Measurements from ENCODE around the gene OR10W1. TPM values are rescaled to one million over a fixed set of nuclear protein-coding genes. Genes with fewer than 3 reads are reported as not detected.

Gene OR10W1
- total RNA-seq, 1 experiment from 2014 or later = not detected

DNA sequence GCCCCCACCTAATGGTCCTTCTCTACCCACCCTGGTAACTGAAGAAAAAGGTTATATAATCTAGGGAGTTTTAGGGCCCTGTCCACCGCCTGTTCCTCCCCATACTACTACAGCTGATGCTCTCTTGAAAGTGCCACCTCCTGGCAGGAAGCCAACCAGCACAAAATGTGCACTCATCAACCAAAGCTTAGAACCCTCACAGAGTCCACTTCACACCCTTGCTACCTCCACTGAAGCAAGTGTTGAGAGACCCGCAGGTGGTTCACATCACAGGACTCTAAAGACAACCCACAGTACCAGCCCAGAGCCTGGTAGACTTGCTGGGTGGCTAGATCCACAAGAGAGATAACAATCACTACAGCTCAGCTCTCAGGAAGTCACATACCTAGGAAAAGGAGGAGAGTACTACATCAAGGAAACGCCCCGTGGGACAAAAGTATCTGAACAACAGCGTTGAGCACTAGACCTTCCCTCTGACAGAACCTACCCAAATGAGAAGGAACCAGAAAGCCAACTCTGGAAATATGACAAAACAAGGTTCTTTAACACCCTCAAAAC is 17.5 kb upstream of the OR10W1 start:
- H3K4me3 ChIP-seq (ENCODE audit: low read depth, low read length) = no peak overlapping the region
- Mint-ChIP-seq H3K9me3 (ENCODE audit: unreplicated experiment) (peaks cover 15% of the 10 kb centered on the region), H3K4me3 (ENCODE audit: unreplicated experiment) (no peak overlapping the region), H3K27ac (ENCODE audit: unreplicated experiment) (no peak overlapping the region), H3K36me3 (ENCODE audit: insufficient read depth, unreplicated experiment) (no peaks in the 10 kb centered on the region), H3K4me1 (ENCODE audit: low read depth, unreplicated experiment) (peaks cover 6% of the 10 kb centered on the region), H3K27me3 (ENCODE audit: insufficient read depth, unreplicated experiment) (no peaks in the 10 kb centered on the region)
- TF ChIP-seq, protein P1, sequence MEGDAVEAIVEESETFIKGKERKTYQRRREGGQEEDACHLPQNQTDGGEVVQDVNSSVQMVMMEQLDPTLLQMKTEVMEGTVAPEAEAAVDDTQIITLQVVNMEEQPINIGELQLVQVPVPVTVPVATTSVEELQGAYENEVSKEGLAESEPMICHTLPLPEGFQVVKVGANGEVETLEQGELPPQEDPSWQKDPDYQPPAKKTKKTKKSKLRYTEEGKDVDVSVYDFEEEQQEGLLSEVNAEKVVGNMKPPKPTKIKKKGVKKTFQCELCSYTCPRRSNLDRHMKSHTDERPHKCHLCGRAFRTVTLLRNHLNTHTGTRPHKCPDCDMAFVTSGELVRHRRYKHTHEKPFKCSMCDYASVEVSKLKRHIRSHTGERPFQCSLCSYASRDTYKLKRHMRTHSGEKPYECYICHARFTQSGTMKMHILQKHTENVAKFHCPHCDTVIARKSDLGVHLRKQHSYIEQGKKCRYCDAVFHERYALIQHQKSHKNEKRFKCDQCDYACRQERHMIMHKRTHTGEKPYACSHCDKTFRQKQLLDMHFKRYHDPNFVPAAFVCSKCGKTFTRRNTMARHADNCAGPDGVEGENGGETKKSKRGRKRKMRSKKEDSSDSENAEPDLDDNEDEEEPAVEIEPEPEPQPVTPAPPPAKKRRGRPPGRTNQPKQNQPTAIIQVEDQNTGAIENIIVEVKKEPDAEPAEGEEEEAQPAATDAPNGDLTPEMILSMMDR (IDR thresholded peaks at IDR 0.05; ENCODE audit: insufficient read depth in 1 of 2, low read depth in 1 of 2, low read length in 1 of 2, severe bottlenecking in 1 of 2, unreplicated experiment in 1 of 2) = no peak
- POLR2A ChIA-PET = interaction anchor here (0.6 to 1.1 kb wide), 3 partner anchors 152 to 940 kb away, joined by 3 read pairs; partner anchors contain the start of gene TMX2
- H3K36me3 ChIP-seq (ENCODE audit: control insufficient read depth, insufficient read depth, low read length) = no peaks in the 10 kb centered on the region
- no peaks in the 10 kb centered on the region for H3K9me3 ChIP-seq
- H3K27me3 ChIP-seq (replicated peaks; ENCODE audit: control insufficient read depth, insufficient read depth, low read length) = no peaks in the 10 kb centered on the region
- H3K4me1 ChIP-seq = 0 out of 2 replicates have a peak, but pooled peaks cover 8% of the 10 kb centered on the region
- peak in 1 of 2 experiments; percentile 3 for DNase-seq
- CTCF ChIA-PET = interaction anchor here (0.6 to 3.9 kb wide), 15 partner anchors 11 to 873 kb away, joined by 3 to 101 read pairs (median 4); partner anchors contain the start of gene OR9I1
- intact Hi-C loops (cut with micrococcal nuclease; ENCODE audit: unreplicated experiment) = loop anchor here (1.0 to 5.0 kb wide), 6 partner anchors 92 to 623 kb away; no protein-coding TSS in a partner anchor
- BruUV-seq (replicated peaks) = no TSS peak

DNA sequence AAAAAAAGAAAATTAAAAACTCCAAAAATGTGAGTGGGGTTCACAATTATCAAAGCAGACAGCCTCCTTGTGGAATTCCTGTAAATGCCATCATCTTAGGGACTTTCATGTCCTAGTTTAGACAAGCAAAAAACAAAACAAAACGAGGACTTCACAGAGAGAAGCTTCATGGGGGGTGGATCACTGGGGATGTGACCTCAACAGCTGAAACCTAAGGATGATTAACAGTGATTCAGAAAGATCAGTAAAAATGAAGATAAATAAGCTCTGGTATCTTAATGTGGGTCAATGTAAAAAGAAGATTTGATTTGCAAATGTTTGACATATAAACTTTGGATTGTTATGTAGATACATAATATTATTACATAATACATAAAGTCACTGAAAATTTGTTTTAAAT is 8.1 kb upstream of the OR10W1 start:
- no peaks in the 10 kb centered on the region for H3K4me1 Mint-ChIP-seq (ENCODE audit: low read depth, unreplicated experiment)
- Histone ChIP-seq H3K4me1 (no peaks in the 10 kb centered on the region), H3K27me3 (replicated peaks; ENCODE audit: control insufficient read depth, insufficient read depth, low read length) (no peaks in the 10 kb centered on the region), H3K9me3 (no peaks in the 10 kb centered on the region; the same call in 1 of the 2 replicates), H3K4me3 (ENCODE audit: low read depth, low read length) (no peak overlapping the region), H3K36me3 (ENCODE audit: control insufficient read depth, insufficient read depth, low read length) (no peaks in the 10 kb centered on the region)
- H3K36me3 Mint-ChIP-seq (ENCODE audit: insufficient read depth, unreplicated experiment) = no peaks in the 10 kb centered on the region
- BruUV-seq (replicated peaks) = no TSS peak
- H3K9me3 Mint-ChIP-seq (ENCODE audit: unreplicated experiment) = peaks cover 3% of the 10 kb centered on the region
- ChIA-PET CTCF (no interaction called here), POLR2A (no interaction called here)
- no peaks in the 10 kb centered on the region for H3K27me3 Mint-ChIP-seq (ENCODE audit: insufficient read depth, unreplicated experiment)
- H3K4me3 Mint-ChIP-seq (ENCODE audit: unreplicated experiment) = no peak overlapping the region
- intact Hi-C loops (cut with micrococcal nuclease; ENCODE audit: unreplicated experiment) = no loop called here
- TF ChIP-seq, protein P1 (IDR thresholded peaks at IDR 0.05; ENCODE audit: insufficient read depth in 1 of 2, low read depth in 1 of 2, low read length in 1 of 2, severe bottlenecking in 1 of 2, unreplicated experiment in 1 of 2) = no peak
- DNase-seq = no peak
- H3K27ac Mint-ChIP-seq (ENCODE audit: unreplicated experiment) = no peak overlapping the region

DNA sequence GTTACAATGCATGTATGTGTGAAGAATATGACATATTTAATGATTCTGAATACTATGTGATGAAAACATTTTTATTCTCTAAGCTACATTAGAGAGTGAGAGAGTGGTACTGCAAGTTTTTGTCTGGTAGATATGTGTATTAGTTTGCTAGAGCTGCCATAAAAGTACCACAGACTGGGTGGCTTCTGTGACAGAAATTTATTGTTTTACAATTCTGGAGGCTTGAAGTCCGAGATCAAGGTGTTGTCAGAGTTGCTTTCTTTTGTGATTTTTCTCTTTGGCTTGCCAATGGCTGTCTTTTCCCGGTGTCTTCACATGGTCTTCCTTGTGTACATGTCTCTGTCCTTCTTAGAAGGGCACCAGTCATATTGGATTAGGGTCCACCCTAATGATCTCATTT is 6.9 kb upstream of the OR10W1 start:
- no peaks in the 10 kb centered on the region for H3K4me1 ChIP-seq
- H3K27me3 ChIP-seq (replicated peaks; ENCODE audit: control insufficient read depth, insufficient read depth, low read length) = no peaks in the 10 kb centered on the region
- intact Hi-C loops (cut with micrococcal nuclease; ENCODE audit: unreplicated experiment) = no loop called here
- Mint-ChIP-seq H3K27ac (ENCODE audit: unreplicated experiment) (no peak overlapping the region), H3K4me3 (ENCODE audit: unreplicated experiment) (no peak overlapping the region), H3K36me3 (ENCODE audit: insufficient read depth, unreplicated experiment) (no peaks in the 10 kb centered on the region), H3K4me1 (ENCODE audit: low read depth, unreplicated experiment) (no peaks in the 10 kb centered on the region), H3K9me3 (ENCODE audit: unreplicated experiment) (no peaks in the 10 kb centered on the region), H3K27me3 (ENCODE audit: insufficient read depth, unreplicated experiment) (no peaks in the 10 kb centered on the region)
- no peak overlapping the region for H3K4me3 ChIP-seq (ENCODE audit: low read depth, low read length)
- BruUV-seq (replicated peaks) = no TSS peak
- no peaks in the 10 kb centered on the region for H3K36me3 ChIP-seq (ENCODE audit: control insufficient read depth, insufficient read depth, low read length)
- no peaks in the 10 kb centered on the region; the same call in 1 of the 2 replicates for H3K9me3 ChIP-seq
- CTCF ChIA-PET = no interaction called here
- TF ChIP-seq, protein P1 (IDR thresholded peaks at IDR 0.05; ENCODE audit: insufficient read depth in 1 of 2, low read depth in 1 of 2, low read length in 1 of 2, severe bottlenecking in 1 of 2, unreplicated experiment in 1 of 2) = no peak
- POLR2A ChIA-PET = no interaction called here
- no peak for DNase-seq

Data from Caco-2 (cell line).